GM12872 (cell line): ENCODE measurements around the gene LUM.

Experiments used
- TF ChIP-seq, protein P1 (sequence below): IDR thresholded peaks from 3 replicates; pipeline ENCODE4 v1.5.1; 2011; ENCODE audit warnings: low read depth, mild to moderate bottlenecking, low read length, moderate library complexity; ENCODE audit not compliant: insufficient read depth

Gene LUM

GRCh38 chr12:91057368-91058165 is 53.7 kb downstream of the LUM start, which contains the start of gene KERA:
KERA (minus strand) TSS chr12:91058024; CDS start chr12:91056281, 1,743 bp downstream.
- TF ChIP-seq, protein P1, sequence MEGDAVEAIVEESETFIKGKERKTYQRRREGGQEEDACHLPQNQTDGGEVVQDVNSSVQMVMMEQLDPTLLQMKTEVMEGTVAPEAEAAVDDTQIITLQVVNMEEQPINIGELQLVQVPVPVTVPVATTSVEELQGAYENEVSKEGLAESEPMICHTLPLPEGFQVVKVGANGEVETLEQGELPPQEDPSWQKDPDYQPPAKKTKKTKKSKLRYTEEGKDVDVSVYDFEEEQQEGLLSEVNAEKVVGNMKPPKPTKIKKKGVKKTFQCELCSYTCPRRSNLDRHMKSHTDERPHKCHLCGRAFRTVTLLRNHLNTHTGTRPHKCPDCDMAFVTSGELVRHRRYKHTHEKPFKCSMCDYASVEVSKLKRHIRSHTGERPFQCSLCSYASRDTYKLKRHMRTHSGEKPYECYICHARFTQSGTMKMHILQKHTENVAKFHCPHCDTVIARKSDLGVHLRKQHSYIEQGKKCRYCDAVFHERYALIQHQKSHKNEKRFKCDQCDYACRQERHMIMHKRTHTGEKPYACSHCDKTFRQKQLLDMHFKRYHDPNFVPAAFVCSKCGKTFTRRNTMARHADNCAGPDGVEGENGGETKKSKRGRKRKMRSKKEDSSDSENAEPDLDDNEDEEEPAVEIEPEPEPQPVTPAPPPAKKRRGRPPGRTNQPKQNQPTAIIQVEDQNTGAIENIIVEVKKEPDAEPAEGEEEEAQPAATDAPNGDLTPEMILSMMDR: no peak

DNA sequence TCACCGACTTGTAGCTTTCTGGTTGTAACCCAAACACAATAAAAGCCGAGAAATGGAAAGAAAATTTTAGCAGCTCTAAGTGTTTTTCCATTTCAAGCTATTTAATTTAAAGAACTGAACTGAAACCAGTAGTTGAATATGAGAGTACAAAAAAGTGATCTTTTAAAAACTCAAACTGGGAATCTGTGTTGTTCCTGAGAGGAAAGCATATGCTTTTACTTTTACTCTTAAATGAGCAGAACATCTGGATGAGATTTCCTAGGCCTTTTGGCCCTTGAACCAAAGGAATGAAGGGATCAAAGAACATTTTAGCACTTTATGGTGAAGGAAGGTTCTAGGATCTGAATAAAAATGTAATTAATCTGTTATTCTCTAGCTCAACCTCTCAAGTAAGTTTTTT is 54.8 kb downstream of the LUM start:
- TF ChIP-seq, protein P1: no peak

- TF ChIP-seq, protein P1: no peak
Observed at GRCh38 chr12:91055976-91056375, 55.3 kb downstream of the LUM start.

- TF ChIP-seq, protein P1: no peak
Observed at GRCh38 chr12:91053951-91054715, 57.2 kb downstream of the LUM start.
